Panc1 (cell line): ENCODE results near the gene WNT9A. TPM values are rescaled to one million over a fixed set of nuclear protein-coding genes. Genes with fewer than 3 reads are reported as not detected.
A peak's percentile ranks its signal among the peaks of the same experiment; 100 is the strongest.

ENCODE experiments used
- ATAC-seq: fragments of 200-7000 bp; cut with Tn5 transposase; 2 replicates; pipeline ENCODE4 v1.9.1; 2020; ENCODE audit warnings: mild to moderate bottlenecking, moderate library complexity
- BruUV-seq: library from RNA; stranded (reverse); fragments of 400-500 nt; replicated peaks from 2 replicates; lab custom pipeline; 2021; lab: Mats Ljungman, UMichigan
- CTCF ChIA-PET: fragments of 300-600 bp; sonication (Branson Sonifier 250); formaldehyde crosslinking; loops from one replicate; lab custom pipeline; 2022; ENCODE audit warnings: antibody characterized with exemption; lab: Charles Lee
- POLR2A ChIA-PET: fragments of 300-600 bp; sonication (Branson Sonifier 250); formaldehyde crosslinking; loops from one replicate; lab custom pipeline; 2022; ENCODE audit warnings: antibody characterized with exemption; lab: Charles Lee
- DNase-seq: peaks from one replicate; pipeline ENCODE4 v3.0.0-alpha.2; 2010; ENCODE audit warnings: low read depth, low spot score
- H3K27ac ChIP-seq: 2 replicates; pipeline ENCODE4 v1.5.1; 2011; ENCODE audit warnings: mild to moderate bottlenecking, low read length, inconsistent platforms
- H3K27me3 ChIP-seq: fragments of 200-500 bp; sonication (Bioruptor generic); 2 replicates; pipeline ENCODE4 v1.6.0; 2014; ENCODE audit warnings: low read length, inconsistent platforms; ENCODE audit not compliant: control insufficient read depth, insufficient read depth
- H3K36me3 ChIP-seq: fragments of 200-500 bp; sonication (Bioruptor generic); 2 replicates; pipeline ENCODE4 v1.5.1; 2014; ENCODE audit warnings: inconsistent platforms, mild to moderate bottlenecking, low read length, moderate library complexity; ENCODE audit not compliant: control insufficient read depth, insufficient read depth
- H3K4me1 ChIP-seq: 2 replicates; pipeline ENCODE4 v1.5.1; 2011; ENCODE audit warnings: inconsistent platforms, mild to moderate bottlenecking, low read length, moderate library complexity; ENCODE audit not compliant: control insufficient read depth, insufficient read depth
- H3K4me3 ChIP-seq, 2 experiments: 2 replicates each; pipeline ENCODE4 v1.5.1; 2011 to 2012; ENCODE audit warnings: low read depth in 2 of 2, low read length in 2 of 2, mild to moderate bottlenecking in 2 of 2, inconsistent platforms in 1 of 2, moderate library complexity in 1 of 2
- H3K9me3 ChIP-seq: fragments of 200-500 bp; sonication (Bioruptor generic); 2 replicates; pipeline ENCODE4 v1.5.1; 2014; ENCODE audit warnings: low read depth, mild to moderate bottlenecking, inconsistent platforms, low read length, moderate library complexity; ENCODE audit not compliant: control insufficient read depth, insufficient read depth
- POLR2AphosphoS5 ChIP-seq: IDR thresholded peaks from 2 replicates; pipeline ENCODE4 v1.6.1; 2012; ENCODE audit warnings: mild to moderate bottlenecking, low read depth, low read length, moderate library complexity
- SIN3A ChIP-seq: IDR thresholded peaks from 2 replicates; pipeline ENCODE4 v1.6.1; 2012; ENCODE audit warnings: low read depth, mild to moderate bottlenecking, low read length, moderate library complexity, borderline replicate concordance; ENCODE audit not compliant: insufficient read depth
- TCF7L2 ChIP-seq: IDR thresholded peaks from 2 replicates; pipeline ENCODE4 v1.6.1; 2011; ENCODE audit warnings: mild to moderate bottlenecking, low read depth, low read length, inconsistent platforms
- in situ Hi-C: cut with HindIII; loops from 2 replicates; pipeline ENCODE4 v1.10.0; 2016; ENCODE audit warnings: low sequenced_read_pairs, low pct_unique_long_range_greater_than_20kb
- intact Hi-C: fragments of 100-400 bp; cut with micrococcal nuclease; formaldehyde crosslinking; loops from one replicate; pipeline ENCODE4 v1.10.0; 2022; ENCODE audit not compliant: unreplicated experiment
- total RNA-seq: library from RNA; stranded (reverse); gene quantifications from one replicate; pipeline ENCODE4 v1.2.1, GENCODE V29; 2021; ENCODE audit not compliant: unreplicated experiment
- TF ChIP-seq, protein P1 (sequence below): fragments of 450-650 bp; IDR thresholded peaks from 2 replicates; pipeline ENCODE4 v1.5.1; 2017; ENCODE audit warnings: mild to moderate bottlenecking
- TF ChIP-seq, protein P2 (sequence below), 2 experiments: IDR thresholded peaks; 2 replicates each; pipeline ENCODE4 v1.6.1; 2011 to 2012; ENCODE audit warnings: low read depth in 2 of 2, control low read depth in 1 of 2, low read length in 1 of 2, mild to moderate bottlenecking in 1 of 2, moderate library complexity in 1 of 2; ENCODE audit not compliant: insufficient read depth in 1 of 2

The WNT9A gene
- total RNA-seq, 1 experiment from 2014 or later: 26.5 TPM

DNA sequence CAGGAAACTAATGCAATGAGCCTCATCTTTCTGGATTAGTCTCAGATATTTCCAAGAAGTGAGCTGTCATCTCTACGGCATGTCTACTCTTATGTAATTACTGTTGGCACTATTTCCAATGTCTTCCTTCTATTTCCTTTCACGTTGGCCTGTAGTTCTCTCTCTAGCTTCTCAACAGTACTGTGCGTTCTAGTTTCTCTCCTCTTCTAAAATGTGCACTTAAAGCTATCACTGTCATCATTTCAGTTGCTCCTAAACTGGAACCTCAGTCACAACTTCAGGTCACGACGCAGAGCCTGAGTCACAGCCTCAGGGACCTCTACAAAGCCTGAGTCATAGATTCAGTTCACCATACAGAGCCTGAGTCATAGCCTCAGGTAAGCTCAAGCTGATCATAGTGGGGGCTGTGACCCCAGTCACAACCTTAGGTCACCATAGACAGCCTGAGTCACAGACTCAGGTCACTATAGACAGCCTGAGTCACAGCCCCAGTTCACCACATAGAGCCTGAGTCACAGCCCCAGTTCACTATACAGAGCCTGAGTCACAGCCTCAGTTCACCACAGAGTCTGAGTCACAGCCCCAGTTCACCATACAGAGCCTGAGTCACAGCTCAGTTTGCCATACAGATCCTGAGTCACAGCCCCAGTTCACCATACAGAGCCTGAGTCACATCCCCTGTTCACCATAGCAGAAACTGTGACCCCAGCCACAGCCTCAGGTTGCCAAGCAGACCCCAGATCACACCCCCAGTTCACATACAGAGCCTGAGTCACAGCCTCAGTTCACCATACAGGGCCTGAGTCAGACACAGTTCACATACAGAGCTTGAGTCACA, 13.0 kb downstream of the WNT9A start:
- in situ Hi-C loops: no loop called here
- peak; percentile 96 for ATAC-seq
- ChIA-PET POLR2A (no interaction called here), CTCF (no interaction called here)
- Histone ChIP-seq H3K4me3 (no peak overlapping the region), H3K9me3 (peaks cover 14% of the 10 kb centered on the region; the same call in 1 of the 2 replicates), H3K27ac (peak overlapping the region; percentile 68), H3K27me3 (no peaks in the 10 kb centered on the region), H3K36me3 (no peaks in the 10 kb centered on the region), H3K4me1 (peaks cover 8% of the 10 kb centered on the region)
- TF ChIP-seq TCF7L2 (no peak), POLR2AphosphoS5 (no peak)
- TF ChIP-seq, protein P1, sequence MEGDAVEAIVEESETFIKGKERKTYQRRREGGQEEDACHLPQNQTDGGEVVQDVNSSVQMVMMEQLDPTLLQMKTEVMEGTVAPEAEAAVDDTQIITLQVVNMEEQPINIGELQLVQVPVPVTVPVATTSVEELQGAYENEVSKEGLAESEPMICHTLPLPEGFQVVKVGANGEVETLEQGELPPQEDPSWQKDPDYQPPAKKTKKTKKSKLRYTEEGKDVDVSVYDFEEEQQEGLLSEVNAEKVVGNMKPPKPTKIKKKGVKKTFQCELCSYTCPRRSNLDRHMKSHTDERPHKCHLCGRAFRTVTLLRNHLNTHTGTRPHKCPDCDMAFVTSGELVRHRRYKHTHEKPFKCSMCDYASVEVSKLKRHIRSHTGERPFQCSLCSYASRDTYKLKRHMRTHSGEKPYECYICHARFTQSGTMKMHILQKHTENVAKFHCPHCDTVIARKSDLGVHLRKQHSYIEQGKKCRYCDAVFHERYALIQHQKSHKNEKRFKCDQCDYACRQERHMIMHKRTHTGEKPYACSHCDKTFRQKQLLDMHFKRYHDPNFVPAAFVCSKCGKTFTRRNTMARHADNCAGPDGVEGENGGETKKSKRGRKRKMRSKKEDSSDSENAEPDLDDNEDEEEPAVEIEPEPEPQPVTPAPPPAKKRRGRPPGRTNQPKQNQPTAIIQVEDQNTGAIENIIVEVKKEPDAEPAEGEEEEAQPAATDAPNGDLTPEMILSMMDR: no peak
- no TSS peak for BruUV-seq
- peak; percentile 47 for DNase-seq
- intact Hi-C loops: no loop called here

DNA sequence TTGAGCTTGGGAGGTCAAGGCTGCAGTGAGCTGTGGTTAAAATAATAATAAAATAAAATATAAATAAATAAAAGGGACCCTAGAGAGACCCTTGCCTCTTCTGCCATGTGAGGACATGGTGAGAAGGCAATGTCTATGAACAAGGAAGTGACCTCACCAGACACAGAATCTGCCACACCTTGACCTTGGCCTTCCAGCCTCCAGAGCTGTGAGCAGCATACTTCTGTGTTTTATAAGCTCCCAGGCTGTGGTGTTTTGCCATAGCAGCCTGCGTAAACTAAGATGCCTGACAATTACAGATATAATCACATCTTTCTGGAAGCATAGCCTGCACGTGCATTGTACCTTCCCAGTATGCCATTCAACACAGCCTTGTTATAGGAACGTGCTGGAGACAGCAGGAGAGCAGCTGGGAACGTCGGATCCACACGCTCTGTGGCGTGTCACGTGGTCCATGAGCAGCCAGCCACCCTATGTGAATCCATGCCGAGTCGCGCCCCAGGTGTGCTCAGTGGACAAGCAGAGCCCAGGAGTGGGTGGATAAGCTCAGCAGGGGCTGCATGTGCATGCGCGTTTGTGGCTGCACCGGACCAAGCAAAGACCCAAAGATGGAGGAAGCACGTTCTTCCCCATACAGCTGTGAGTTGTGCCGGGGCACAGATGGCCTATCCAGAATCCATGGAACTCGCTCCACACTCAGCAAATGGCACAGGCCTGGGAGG, 17.8 kb downstream of the WNT9A start:
- no peak overlapping the region for H3K4me3 ChIP-seq
- POLR2A ChIA-PET: no interaction called here
- intact Hi-C loops (no loop called here), in situ Hi-C loops (no loop called here)
- TF ChIP-seq, protein P1: no peak
- TF ChIP-seq SIN3A (no peak), TCF7L2 (no peak), POLR2AphosphoS5 (no peak)
- TF ChIP-seq, protein P2, sequence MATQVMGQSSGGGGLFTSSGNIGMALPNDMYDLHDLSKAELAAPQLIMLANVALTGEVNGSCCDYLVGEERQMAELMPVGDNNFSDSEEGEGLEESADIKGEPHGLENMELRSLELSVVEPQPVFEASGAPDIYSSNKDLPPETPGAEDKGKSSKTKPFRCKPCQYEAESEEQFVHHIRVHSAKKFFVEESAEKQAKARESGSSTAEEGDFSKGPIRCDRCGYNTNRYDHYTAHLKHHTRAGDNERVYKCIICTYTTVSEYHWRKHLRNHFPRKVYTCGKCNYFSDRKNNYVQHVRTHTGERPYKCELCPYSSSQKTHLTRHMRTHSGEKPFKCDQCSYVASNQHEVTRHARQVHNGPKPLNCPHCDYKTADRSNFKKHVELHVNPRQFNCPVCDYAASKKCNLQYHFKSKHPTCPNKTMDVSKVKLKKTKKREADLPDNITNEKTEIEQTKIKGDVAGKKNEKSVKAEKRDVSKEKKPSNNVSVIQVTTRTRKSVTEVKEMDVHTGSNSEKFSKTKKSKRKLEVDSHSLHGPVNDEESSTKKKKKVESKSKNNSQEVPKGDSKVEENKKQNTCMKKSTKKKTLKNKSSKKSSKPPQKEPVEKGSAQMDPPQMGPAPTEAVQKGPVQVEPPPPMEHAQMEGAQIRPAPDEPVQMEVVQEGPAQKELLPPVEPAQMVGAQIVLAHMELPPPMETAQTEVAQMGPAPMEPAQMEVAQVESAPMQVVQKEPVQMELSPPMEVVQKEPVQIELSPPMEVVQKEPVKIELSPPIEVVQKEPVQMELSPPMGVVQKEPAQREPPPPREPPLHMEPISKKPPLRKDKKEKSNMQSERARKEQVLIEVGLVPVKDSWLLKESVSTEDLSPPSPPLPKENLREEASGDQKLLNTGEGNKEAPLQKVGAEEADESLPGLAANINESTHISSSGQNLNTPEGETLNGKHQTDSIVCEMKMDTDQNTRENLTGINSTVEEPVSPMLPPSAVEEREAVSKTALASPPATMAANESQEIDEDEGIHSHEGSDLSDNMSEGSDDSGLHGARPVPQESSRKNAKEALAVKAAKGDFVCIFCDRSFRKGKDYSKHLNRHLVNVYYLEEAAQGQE (IDR thresholded peaks at IDR 0.05; ENCODE audit: insufficient read depth in 1 of 2, low read depth in 2 of 2, low read length in 1 of 2): no peak
- no peak for ATAC-seq
- H3K27me3 ChIP-seq: no peaks in the 10 kb centered on the region
- H3K9me3 ChIP-seq: peaks cover 14% of the 10 kb centered on the region; the same call in 1 of the 2 replicates
- H3K4me1 ChIP-seq: peaks cover 24% of the 10 kb centered on the region
- CTCF ChIA-PET: no interaction called here
- no peak overlapping the region for H3K27ac ChIP-seq
- no peak for DNase-seq
- BruUV-seq: no TSS peak
- no peaks in the 10 kb centered on the region for H3K36me3 ChIP-seq
